Measurements from ENCODE around the gene UNC13A. TPM values are rescaled to one million over a fixed set of nuclear protein-coding genes. Genes with fewer than 3 reads are reported as not detected.

The UNC13A gene
- total RNA-seq, 1 donor from 2014 or later = 3.9 TPM

GRCh38 chr19:17655751-17656472 lies 32.2 kb downstream of the UNC13A start:
- no peak for TF ChIP-seq CTCF (IDR thresholded peaks at IDR 0.05; ENCODE audit: unreplicated experiment)
- Mint-ChIP-seq H3K4me1 (ENCODE audit: low read depth) (no peaks in the 10 kb centered on the region), H3K9me3 (ENCODE audit: low read depth) (peaks cover 9% of the 10 kb centered on the region), H3K27me3 (peaks cover 2% of the 10 kb centered on the region), H3K4me3 (ENCODE audit: low read depth) (no peak overlapping the region), H3K27ac (no peak overlapping the region), H3K36me3 (ENCODE audit: insufficient read depth) (peaks cover 2% of the 10 kb centered on the region)
- no peak for DNase-seq (ENCODE audit: low spot score, unreplicated experiment)

DNA sequence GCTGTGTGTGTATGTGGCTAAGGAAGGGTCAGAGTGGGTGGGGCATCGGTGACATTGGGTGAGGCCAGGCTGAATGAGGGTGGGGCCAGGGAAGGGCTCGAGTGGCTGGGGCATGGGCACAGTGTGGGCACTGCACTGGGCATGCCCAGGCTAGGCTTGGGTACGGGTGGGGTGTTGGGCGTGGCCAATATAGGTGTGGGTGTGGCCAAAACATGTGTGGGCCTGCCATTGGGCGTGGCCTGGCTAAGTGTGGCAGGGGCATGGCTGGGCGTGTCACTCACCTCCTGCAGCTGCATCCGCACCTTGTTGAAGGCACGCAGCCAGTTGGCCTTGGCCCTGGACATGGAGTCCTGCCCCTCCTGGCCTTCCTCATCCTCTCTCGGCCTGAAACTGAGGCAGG lies 33.2 kb downstream of the UNC13A start:
- Mint-ChIP-seq H3K4me3 (ENCODE audit: low read depth) (no peak overlapping the region), H3K4me1 (ENCODE audit: low read depth) (no peaks in the 10 kb centered on the region), H3K9me3 (ENCODE audit: low read depth) (peaks cover 9% of the 10 kb centered on the region), H3K27ac (no peak overlapping the region), H3K27me3 (peaks cover 2% of the 10 kb centered on the region), H3K36me3 (ENCODE audit: insufficient read depth) (peaks cover 2% of the 10 kb centered on the region)
- no peak for DNase-seq (ENCODE audit: low spot score, unreplicated experiment)
- no peak for TF ChIP-seq CTCF (IDR thresholded peaks at IDR 0.05; ENCODE audit: unreplicated experiment)

- Mint-ChIP-seq H3K9me3 (ENCODE audit: low read depth) (peaks cover 9% of the 10 kb centered on the region), H3K36me3 (ENCODE audit: insufficient read depth) (peaks cover 2% of the 10 kb centered on the region), H3K4me1 (ENCODE audit: low read depth) (no peaks in the 10 kb centered on the region), H3K4me3 (ENCODE audit: low read depth) (no peak overlapping the region), H3K27me3 (no peaks in the 10 kb centered on the region), H3K27ac (no peak overlapping the region)
- DNase-seq (ENCODE audit: low spot score, unreplicated experiment) = no peak
- no peak for TF ChIP-seq CTCF (IDR thresholded peaks at IDR 0.05; ENCODE audit: unreplicated experiment)
Measured at GRCh38 chr19:17652627-17653026, 35.5 kb downstream of the UNC13A start.

GRCh38 chr19:17648786-17649185 lies 39.4 kb downstream of the UNC13A start:
- no peak for TF ChIP-seq CTCF (IDR thresholded peaks at IDR 0.05; ENCODE audit: unreplicated experiment)
- Mint-ChIP-seq H3K27me3 (peaks cover 5% of the 10 kb centered on the region), H3K27ac (no peak overlapping the region), H3K4me1 (ENCODE audit: low read depth) (no peaks in the 10 kb centered on the region), H3K4me3 (ENCODE audit: low read depth) (no peak overlapping the region), H3K36me3 (ENCODE audit: insufficient read depth) (no peaks in the 10 kb centered on the region), H3K9me3 (ENCODE audit: low read depth) (no peaks in the 10 kb centered on the region)
- no peak for DNase-seq (ENCODE audit: low spot score, unreplicated experiment)

DNA sequence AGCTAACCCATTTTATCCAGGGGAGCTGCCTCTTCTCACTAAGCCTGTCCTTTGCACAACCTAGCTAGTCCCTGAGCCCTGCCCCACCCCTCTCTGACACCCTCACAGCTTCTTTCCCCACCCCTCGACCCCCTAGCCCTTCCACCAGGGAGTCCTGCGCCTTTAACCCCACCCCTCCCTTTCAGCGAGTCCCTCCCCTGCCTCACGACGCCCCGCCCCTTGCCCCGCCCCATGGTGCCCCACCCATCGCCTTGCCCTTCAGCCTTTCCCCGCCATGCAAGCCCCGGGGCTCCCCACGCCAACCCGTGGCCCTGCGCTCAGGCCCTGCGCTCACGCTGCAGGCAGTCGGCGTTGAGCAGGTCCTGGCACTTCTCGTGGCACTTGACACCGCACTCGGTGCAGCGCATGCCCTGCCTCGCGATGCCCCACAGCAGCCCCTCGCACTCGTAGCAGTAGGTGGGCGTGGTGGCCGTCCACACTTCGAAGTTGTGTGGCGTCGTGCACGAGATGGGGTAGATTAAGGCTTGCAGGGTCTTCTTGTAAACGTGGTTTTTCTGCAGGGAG lies 40.0 kb downstream of the UNC13A start:
- no peak for TF ChIP-seq CTCF (IDR thresholded peaks at IDR 0.05; ENCODE audit: unreplicated experiment)
- H3K9me3 Mint-ChIP-seq (ENCODE audit: low read depth) = no peaks in the 10 kb centered on the region
- DNase-seq (ENCODE audit: low spot score, unreplicated experiment) = no peak
- no peak overlapping the region for H3K27ac Mint-ChIP-seq
- H3K27me3 Mint-ChIP-seq = peaks cover 5% of the 10 kb centered on the region
- H3K4me1 Mint-ChIP-seq (ENCODE audit: low read depth) = no peaks in the 10 kb centered on the region
- H3K4me3 Mint-ChIP-seq (ENCODE audit: low read depth) = no peak overlapping the region
- no peaks in the 10 kb centered on the region for H3K36me3 Mint-ChIP-seq (ENCODE audit: insufficient read depth)
